Fibroblast of the aortic adventitia (primary cell): ENCODE results near the gene KCNS3. TPM values are rescaled to one million over a fixed set of nuclear protein-coding genes. Genes with fewer than 3 reads are reported as not detected.

Experiments
- DNase-seq: peaks from one replicate; pipeline ENCODE4 v3.0.0-alpha.2; 2010; ENCODE audit warnings: low read depth
- H3K4me3 ChIP-seq: 2 replicates; pipeline ENCODE4 v1.5.1; 2011; ENCODE audit warnings: low read depth, mild to moderate bottlenecking, control low read depth, low read length, moderate library complexity
- CTCF ChIP-seq: IDR thresholded peaks from 2 replicates; pipeline ENCODE4 v1.5.1; 2011; ENCODE audit warnings: mild to moderate bottlenecking, low read length, control low read depth, inconsistent platforms; ENCODE audit not compliant: insufficient read depth
- total RNA-seq: library from RNA; depleted of rRNA; stranded (reverse); fragments of >200 nt; gene quantifications from 2 replicates; pipeline ENCODE4 v1.2.3, GENCODE V29; 2012; ENCODE audit warnings: low replicate concordance

The KCNS3 gene
- total RNA-seq: 0.36 TPM in 1 of 2 replicates, not detected in the other

GRCh38 chr2:17878281-17879136 lies at the start of gene KCNS3:
TSS of gene KCNS3 (plus strand) at chr2:17878667. CDS start at chr2:17931009, 52,342 bp downstream.
- H3K4me3 ChIP-seq: peak within 1 kb of the TSS; percentile 61

GRCh38 chr2:17830053-17831034 lies 48.1 kb upstream of the KCNS3 start:
- peak overlapping the region; percentile 37 for H3K4me3 ChIP-seq

More at GRCh38 chr2:17878281-17879136, at the start of gene KCNS3:
- no peak for TF ChIP-seq CTCF
- no peak for DNase-seq

DNA sequence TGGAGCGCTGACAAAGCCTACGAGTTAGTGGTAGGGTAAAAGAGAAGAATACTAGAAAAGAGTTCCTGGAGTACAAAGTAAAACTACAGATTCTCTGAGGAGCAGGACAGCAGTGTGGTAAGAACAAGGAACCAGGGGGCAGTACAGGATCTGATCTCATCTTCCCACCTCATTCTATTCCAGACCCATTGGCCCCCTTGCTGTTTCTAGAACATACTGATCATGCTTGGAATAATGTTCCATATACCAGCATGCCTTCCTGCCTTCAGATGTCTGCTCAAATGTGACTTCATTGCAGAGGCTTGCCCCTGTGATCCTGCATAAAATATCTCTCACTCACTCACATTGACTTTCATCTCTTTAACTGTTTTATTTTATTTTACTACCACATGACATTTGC lies 43.0 kb upstream of the KCNS3 start:
- no peak for TF ChIP-seq CTCF
- H3K4me3 ChIP-seq: no peak overlapping the region
- DNase-seq: no peak

More at GRCh38 chr2:17830053-17831034, 48.1 kb upstream of the KCNS3 start:
- peak; percentile 56 for DNase-seq
- peak; percentile 87 for TF ChIP-seq CTCF

- no peak for TF ChIP-seq CTCF
- DNase-seq: no peak
- no peak overlapping the region for H3K4me3 ChIP-seq
Observed at GRCh38 chr2:17839959-17840358, 38.5 kb upstream of the KCNS3 start.

- no peak for DNase-seq
- no peak for TF ChIP-seq CTCF
- no peak overlapping the region for H3K4me3 ChIP-seq
Observed at GRCh38 chr2:17843457-17843856, 35.0 kb upstream of the KCNS3 start.

GRCh38 chr2:17845806-17846205 lies 32.7 kb upstream of the KCNS3 start:
- DNase-seq: no peak
- no peak for TF ChIP-seq CTCF
- H3K4me3 ChIP-seq: no peak overlapping the region
